GM18505 (cell line): ENCODE measurements around the gene C14orf93.
"Not testable (repeated sequence)": the region's sequence is repeated elsewhere in the genome, so short reads cannot be mapped to it uniquely, and the experiment has no call there.

ENCODE experiments used
- ATAC-seq: cut with Tn5 transposase; IDR thresholded peaks from one replicate; pipeline ENCODE4 v1.9.1; 2021; ENCODE audit not compliant: unreplicated experiment
- POLR2A ChIP-seq: IDR thresholded peaks from 4 replicates; pipeline ENCODE4 v1.6.1; 2011; ENCODE audit warnings: borderline replicate concordance; ENCODE audit not compliant: insufficient read depth, insufficient read length; ENCODE audit errors: extremely low read depth

C14orf93 gene

GRCh38 chr14:22973217-22974032 is 36.5 kb downstream of the C14orf93 start:
- ATAC-seq = no peak
- TF ChIP-seq POLR2A = no peak

- no peak for TF ChIP-seq POLR2A
- ATAC-seq = no peak
Measured at GRCh38 chr14:22972313-22972930, 37.5 kb downstream of the C14orf93 start.

- ATAC-seq = no peak
- TF ChIP-seq POLR2A = no peak
Measured at GRCh38 chr14:22971152-22971551, 38.8 kb downstream of the C14orf93 start.

GRCh38 chr14:22966783-22967269 is 43.1 kb downstream of the C14orf93 start:
- TF ChIP-seq POLR2A = no peak
- no peak for ATAC-seq

- ATAC-seq = not testable (repeated sequence)
Measured at GRCh38 chr14:22965916-22966782, 43.8 kb downstream of the C14orf93 start.

- no peak for TF ChIP-seq POLR2A
- no peak for ATAC-seq
Measured at GRCh38 chr14:22962061-22962676, 47.8 kb downstream of the C14orf93 start.

- ATAC-seq = no peak
- no peak for TF ChIP-seq POLR2A
Measured at GRCh38 chr14:22955702-22956569, 54.0 kb downstream of the C14orf93 start.

GRCh38 chr14:22952418-22952817 is 57.5 kb downstream of the C14orf93 start:
- no peak for ATAC-seq
- no peak for TF ChIP-seq POLR2A

- ATAC-seq = not testable (repeated sequence)
Measured at GRCh38 chr14:22951795-22952194, 58.1 kb downstream of the C14orf93 start.

- no peak for ATAC-seq
- no peak for TF ChIP-seq POLR2A
Measured at GRCh38 chr14:22945642-22946041, 64.3 kb downstream of the C14orf93 start.

GRCh38 chr14:22939684-22940083 is 70.3 kb downstream of the C14orf93 start:
- no peak for TF ChIP-seq POLR2A
- no peak for ATAC-seq
